Stimulated activated CD4-positive, alpha-beta T cell treated with anti-CD3 and anti-CD28 coated beads, TNF-alpha, amount 100 ng/mL, for 24 hours (primary cell): ENCODE measurements around the gene CD99L2.
"Not testable (repeated sequence)": the region's sequence is repeated elsewhere in the genome, so short reads cannot be mapped to it uniquely, and the experiment has no call there.

Experiments
- DNase-seq, 3 experiments: peaks; one replicate each; pipeline ENCODE4 v3.0.0-alpha.2; 2020; ENCODE audit warnings: low read depth in 3 of 3

Gene CD99L2

DNA sequence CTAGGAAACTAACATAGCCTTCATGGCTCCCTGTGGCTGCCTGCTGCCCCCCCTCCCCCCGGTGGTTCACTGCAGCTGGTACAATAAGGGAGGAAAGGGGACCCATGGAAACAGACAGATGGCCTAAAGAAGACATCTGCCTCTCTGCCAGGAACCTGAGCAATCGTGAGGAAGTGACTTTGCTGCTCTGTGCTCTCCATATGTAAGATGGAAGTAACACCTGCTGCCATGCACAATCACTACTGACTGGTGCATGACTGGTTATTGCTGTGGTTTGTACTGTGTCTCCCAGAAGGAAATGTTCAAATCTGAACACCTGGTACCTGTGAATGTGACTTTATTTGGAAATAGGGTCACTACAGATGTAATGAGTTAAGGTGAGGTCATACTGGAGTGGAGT, 43.6 kb downstream of the CD99L2 start:
- no peak for DNase-seq

DNA sequence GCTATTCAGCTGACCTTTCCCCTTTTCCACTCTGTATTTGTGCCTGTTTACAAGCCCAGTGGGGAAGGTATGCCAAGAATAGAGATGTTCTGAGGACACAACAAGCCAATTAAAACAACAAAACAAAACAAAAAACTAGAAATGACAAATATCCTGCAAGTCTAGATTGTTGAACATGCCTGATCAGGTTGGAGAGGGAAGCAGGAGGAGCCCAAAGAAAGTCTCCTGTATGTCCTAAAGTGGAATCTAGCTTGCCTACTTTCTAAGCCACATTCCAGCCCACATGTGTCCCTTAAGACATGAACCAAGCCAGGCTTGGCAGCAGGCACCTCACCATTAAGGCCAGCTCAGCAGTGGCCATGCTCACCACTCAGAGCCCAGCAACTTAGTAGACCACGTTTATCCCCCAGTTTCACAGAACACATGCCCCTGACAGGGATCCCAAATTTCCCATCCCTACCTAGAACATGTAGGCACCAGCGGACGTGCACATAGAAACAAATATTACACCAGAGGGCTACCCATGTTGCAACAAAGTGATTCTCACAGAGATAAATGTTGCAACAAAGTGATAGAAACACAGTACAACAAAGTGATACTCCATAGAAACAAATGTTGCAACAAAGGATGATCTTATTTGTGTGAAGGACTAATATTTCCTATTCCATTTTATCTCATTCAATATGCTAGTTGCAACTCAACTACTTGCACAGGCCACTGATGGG, 48.3 kb downstream of the CD99L2 start:
- DNase-seq, result no peak

DNA sequence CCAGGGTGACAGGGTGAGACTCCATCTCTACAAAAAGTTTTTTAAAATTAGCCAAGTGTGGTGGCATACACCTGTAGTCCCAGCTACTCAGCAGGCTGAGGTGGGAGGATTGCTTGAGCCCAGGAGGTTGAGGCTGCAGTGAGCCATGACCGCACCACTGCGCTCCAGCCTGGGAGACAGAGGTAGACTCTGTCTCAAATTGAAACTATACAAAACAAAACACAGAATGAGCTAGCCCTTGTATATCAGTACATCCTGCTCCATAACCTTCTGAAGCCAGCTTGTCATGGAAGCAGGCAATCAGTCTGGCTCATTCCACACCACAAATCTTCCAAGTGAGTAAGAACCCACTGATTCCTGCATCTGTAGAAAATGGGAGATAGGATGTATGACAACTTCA, 49.0 kb downstream of the CD99L2 start:
- no peak for DNase-seq

DNA sequence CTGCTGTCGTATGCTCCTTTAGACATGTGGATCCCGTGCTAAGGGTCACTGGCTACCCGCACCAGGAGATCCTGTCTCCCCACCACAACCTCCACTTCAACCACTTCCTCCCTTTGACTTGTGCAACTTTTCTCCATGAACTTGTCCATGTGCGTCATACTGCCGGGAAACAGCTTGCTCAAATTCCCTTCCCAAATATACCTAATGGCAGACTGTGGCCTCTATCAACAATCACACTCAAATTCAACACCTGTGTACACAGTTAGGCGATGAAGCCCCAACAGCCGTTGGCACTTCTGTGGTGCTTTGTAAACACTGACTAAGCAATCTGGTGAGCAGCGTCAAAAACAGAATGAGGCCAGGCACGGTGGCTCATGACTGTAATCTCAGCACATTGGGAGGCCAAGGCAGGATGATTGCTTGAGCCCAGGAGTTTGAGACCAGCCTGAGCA, 49.5 kb downstream of the CD99L2 start:
- no peak for DNase-seq

DNA sequence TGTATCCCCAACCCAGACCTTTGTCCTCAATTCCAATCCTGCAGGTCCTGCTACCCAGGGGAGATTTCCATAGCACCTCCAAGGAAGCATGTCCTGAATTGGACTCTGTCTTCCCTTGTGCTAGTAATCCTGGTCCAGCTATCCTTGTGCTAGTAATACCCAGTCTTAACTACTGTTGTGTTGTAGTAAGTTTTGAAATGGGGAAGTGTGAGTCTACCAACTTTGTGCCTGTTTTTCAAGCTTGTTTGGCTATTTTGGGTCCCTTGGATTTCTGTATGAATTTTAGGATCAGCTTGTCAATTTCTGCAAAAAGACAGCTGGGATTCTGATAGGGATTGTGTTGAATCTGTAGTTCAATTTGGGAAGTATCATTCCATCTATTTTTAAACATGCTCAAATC, 51.4 kb downstream of the CD99L2 start:
- no peak for DNase-seq

DNA sequence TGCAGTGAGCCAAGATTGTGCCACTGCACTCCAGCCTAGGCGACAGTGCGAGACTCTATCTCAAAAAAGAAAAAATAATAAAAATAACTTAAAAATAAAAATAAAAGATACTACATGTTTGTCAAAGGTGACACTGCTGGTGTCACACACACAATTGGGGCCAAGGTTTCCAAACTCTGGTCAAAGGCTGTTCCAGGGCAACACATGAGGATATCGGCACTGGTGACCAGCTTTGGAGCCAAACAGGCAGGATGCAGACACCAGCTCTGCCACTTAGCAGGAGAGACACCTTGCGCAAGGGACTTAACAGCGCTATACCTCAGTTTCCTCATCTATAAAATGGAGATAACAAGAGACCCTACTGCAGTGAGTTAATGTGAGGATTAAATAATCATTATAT, 52.3 kb downstream of the CD99L2 start:
- no peak for DNase-seq

DNA sequence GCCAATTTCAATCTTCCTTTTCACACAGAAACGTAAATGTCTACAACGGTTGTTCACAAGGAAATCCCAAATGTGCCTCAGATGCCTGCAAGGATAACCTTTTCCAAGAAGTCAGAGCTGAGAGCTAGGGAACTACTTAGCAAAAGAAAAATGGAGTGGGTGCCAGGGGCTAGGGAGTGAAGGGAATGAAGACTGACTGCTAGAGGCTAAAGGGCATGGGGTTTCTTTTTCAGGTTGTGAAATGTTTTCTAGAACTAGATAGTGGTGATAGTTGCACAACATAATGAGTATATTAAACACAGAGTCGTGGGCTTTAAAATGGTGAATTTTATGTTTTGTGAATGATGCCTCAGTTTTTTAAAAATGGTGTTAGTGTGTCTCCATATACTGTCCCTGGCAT, 53.4 kb downstream of the CD99L2 start:
- DNase-seq, result no peak

DNA sequence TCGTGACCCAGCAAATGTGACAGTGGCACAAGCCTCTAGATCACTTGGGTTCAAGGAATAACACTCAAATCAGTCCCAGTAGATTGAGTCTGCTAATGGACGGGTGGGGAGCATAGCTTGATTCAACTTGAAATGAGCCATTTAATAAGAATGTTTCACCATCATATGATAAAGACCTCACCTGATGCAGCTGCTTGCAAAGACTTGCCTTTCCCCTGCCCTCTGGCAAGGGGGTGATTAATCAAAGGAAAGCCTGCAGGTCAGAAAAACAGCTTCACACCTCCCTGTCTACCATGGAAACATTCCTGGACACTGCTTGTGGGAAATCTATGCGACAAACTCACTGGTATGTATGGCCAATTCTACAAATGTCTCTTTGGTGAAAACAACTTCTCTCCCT, 54.5 kb downstream of the CD99L2 start:
- DNase-seq, result no peak

DNA sequence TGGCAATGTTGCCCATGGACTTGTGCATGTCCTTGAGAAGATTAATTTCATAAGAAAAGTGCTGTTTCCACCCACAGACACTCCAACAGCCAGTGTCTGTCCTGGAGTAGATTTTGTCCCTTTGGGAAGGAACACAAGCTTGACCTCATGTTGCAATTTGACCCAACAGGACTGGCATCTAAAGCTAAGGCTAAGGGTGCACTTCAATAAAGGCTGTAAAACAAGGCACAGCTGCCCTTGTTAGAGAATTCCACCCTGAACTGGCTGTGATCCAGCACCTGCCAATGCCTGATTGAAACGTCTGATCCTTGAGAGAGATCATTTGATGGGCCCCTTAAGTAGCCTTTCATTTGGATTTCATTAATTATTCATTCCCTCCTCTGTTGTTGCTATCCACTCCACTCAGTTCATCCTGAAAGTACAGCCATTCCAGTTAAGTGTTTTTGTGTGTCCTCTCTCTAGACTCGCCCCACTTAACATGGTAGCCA, 56.2 kb downstream of the CD99L2 start:
- no peak for DNase-seq

DNA sequence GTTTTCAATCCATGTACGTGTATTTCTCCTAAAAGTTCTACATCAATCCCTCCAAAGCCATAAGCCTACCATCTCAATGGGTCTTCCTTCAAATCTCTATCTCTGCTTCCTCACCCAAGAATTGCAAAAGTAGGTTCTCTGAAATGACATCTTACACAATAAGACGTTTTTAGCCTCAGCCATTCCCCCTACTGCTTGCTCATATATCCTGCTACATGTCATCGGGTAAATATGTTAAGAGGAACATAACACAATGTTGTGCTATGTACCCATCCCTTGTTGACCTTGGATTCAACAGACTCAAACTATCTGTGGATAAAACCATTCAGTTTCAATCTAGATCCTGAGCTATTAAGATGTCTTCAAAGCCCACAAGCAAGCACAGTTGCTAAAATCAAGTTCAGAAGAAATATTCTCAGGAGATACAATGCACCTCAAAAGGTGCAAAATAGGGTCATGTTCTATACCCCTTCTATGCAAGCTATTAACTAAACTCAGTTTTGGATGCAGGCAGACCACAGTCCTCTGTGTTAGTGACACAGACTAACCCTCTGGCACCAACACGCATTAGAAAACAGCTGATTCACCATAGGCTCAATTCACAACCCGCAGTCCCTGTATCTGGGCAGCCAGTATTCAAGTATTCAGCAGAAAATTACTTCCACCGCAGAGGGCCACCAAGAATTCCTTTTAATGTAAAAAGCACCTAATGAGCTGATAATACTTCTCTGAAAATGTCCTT, 56.8 kb downstream of the CD99L2 start:
- DNase-seq, result no peak

DNA sequence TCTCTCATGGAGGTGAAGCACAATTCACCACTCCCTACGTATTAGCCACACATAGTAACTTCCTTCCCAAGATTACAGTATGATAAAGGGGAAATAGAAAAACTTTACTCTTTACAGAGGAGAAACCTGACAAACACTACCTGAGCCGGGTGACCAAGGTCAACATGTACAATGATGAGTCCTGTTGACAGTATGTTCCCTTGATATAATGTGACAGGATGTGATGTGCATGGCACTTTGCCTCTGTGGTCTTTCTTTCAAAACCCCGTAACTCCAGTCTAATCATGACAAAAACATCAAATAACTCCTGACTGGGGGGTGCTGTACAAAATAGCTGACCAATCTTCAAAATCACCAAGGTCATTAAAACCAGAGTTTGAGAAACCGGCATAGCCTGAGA, 60.6 kb downstream of the CD99L2 start:
- no peak for DNase-seq

DNA sequence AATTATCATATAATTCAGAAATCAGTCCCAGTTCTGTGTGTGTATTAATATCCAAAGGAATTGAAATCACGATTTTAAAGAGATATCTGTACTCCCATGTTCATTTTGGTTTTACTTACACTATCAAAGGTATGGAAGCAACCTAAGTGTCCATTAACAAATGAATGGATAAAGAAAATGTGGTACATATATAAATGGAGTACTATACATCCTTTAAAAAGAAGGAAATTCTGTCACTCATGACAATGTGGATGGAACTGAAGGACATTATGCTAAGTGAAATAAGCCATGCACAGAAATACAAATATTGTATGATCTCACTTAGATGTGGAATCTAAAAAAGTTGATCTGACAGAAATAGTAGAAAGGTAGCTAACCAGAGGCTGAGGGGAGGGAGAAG, 63.8 kb downstream of the CD99L2 start:
- DNase-seq, result no peak

DNA sequence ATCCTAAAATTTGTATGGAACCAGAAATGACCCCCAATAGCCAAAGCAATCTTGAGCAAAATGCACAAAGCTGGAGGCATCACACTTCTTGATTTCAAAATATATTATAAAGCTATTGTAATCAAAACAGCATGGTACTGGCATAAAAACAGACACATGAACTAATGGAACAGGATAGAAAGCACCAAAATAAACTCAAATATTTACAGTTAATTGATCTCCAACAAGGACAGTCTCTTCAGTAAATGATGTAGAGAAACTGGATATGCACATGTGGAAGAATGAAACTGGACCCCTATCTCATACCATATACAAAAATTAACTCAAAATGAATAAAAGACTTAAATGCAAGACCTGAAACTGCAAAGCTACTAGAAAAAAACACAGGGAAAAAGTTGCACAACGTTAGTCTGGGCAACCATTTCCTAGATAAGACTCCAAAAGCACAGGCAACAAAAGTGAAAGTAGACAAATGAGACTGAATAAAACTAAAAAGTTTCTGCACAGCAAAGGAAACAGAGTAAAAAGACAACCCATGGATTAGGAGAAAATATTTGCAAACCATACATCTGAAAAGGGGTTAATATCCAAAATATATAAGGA, 64.9 kb downstream of the CD99L2 start:
- no peak for DNase-seq

DNA sequence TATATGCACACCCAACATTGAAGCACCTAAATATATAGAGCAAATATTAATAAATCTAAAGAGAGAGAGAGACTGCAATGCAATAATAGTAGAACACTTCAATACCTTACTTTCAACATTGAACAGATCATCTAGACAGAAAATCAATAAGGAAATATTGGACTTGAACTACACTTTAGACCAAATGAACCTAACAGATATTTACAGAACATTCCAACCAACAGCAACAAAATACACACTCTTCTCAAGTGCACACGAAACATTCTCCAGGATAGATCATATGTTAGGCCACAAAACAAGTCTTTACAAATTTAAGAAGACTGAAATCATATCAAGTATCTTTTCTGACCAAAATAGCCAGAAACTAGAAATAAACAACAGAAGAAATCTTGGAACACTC, 66.6 kb downstream of the CD99L2 start:
- DNase-seq, result no peak

DNA sequence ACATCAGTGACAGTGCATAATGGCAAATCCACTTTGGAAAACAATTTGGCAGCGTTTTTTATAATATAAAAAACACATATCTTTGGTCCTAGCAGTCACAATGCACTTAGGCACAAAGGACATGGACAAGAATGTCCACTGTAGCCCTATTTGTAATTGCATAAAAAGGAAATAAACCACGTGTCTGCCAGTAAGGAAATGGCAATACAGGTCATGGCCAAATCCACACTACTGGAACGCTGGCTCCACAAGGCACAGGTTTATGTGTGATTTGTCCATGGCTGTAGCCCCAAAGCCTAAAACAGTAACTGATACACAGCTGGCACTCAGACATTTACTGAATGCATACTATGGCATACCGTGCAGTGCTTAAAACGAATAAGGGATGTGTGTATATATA, 69.7 kb downstream of the CD99L2 start:
- DNase-seq, result no peak

DNA sequence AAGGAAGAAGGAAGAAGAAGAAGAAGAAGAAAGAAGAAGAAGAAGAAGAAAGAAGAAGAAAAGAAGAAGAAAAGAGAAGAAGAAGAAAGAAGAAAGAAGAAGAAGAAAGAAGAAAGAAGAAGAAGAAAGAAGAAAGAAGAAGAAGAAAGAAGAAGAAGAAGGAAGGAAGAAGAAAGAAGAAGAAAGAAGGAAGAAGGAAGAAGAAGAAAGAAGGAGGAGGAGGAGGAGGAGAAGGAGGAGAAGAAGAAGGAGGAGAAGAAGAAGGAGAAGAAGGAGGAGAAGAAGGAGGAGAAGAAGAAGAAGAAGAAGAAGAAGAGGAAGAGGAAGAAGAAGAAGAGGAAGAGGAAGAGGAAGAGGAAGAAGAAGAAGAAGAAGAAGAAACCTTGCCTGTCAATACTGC, 74.1 kb downstream of the CD99L2 start:
- DNase-seq, result not testable (repeated sequence)

DNA sequence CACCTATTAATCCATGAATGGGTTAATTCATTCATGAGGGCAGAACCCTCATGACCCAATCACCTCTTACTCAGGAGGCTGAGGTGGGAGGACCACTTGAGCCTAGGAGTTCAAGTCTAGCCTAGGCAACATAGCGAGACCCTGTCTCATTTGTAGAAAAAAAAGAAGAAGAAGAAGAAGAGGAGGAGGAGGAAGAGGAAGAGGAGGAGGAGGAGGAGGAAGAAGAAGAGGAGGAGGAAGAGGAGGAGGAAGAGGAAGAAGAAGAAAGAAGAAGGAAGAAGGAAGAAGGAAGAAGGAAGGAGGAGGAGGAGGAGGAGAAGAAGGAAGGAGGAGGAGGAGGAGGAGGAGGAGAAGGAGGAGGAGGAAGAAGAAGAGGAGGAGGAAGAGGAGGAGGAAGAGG, 74.6 kb downstream of the CD99L2 start:
- DNase-seq, result not testable (repeated sequence)

DNA sequence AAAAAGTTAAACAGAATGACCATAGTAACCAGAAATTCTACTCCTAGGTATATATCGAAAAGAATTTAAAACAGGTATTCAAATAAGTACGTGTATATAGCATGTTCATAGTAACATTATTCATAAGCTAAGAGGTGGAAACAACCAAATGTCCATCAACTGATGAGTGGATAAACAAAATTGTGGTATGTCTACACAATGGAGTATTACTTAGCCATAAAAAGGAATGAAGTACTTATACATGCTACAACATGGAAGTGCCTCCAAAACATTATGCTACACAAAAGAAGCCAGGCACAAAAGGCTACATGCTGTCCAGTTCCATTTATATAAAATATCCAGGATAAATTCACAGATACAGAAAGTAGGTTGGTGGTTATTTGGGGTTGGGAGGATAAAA, 76.5 kb downstream of the CD99L2 start:
- no peak for DNase-seq

DNA sequence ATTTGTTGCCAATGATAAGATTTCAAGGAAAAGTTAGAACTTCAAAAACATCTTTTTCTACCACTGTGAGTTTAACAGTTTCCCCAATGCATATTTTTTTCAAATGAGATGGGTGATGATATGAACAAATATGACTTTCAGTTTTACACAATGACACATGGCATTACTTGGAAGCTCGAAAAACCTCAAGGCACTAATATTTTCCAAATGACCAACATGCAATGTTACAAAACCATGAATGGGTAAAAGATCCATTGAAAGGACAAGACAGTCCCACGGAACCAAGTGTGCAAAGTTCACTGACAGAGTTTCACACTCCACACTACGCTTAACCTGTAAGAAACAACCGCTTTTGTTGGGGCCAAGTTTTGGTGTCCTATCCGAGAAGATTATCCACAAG, 84.5 kb downstream of the CD99L2 start:
- no peak for DNase-seq

DNA sequence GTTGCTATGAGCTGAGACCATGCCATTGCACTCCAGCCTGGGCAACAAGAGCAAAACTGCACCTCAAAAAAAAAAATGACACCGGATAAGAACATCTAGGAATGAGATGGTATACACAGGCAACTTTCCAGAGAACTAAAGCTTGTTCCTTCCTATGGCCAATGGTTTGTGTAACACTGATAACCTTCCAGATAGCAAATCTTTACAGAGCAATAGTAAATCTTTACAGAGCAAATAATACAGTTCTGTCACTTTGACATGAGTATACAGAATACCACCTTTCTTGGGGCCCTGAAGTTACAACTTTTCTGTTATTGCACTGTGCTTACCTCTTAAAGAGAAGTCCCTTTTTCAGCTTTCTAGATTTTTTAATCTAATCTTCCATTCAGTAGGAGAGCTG, 91.6 kb downstream of the CD99L2 start:
- DNase-seq, result no peak

DNA sequence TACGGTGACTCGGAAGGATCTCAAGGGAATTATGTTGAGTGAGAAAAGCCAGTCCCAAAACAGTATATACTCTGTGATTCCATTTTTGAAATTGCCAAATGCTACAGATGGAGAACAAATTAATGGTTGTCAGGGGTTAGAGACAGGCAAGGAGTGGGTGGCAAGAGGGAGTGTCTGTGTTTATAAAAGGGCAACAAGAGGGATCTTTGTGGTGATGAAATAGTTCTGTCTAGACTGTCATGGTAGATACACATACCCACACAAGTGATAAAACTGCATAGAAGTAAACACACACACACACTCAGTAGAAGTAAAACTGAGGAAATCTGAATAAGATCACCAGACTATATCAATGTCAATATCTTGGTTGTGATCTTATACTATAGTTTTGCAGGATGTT, 92.7 kb downstream of the CD99L2 start:
- DNase-seq, result no peak

DNA sequence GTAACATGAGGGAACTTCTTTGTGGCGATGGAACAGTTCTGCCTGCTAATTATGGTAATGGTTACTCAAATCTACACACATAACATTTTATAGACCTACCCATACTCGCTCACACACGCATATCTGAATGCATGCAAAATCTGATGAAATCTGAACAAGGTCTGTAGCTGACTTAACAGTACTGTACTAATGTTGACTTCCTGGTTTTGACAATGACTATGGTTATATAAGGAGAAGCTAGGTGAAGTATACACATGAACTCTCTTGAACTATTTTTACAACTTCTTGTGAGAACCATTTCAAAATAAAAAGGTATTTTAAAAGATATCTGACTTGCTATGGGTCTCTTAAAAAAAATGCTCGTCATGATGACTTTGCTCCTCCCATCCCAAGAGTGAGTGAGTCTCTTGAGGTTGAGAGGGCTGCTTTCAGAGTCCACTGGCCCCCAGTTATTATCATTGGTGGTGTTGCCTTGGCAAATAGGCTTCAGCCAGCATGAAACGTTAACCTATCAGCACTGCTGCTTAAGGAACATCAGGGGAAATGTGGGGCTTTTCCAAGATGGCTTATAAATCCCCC, 105.4 kb downstream of the CD99L2 start:
- DNase-seq, result no peak

DNA sequence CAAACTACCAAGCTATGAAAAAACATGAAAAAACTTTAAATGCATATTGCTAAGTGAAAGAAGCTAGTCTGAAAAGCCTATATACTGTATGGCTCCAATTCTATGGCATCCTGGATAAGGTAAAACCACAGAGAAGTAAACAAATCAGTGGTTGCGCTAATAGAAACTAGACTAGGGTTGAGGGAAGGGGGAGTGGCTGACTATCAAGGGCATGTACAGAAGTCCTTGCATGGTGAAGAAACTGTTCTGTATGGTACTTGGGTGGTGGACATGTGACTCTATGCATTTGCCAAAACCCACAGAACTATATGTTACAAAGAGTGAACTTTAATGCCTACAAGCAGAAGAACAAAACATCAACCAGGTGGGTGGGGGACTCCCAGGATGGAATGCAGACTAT, 108.4 kb downstream of the CD99L2 start:
- no peak for DNase-seq
